Smooth muscle cell (in vitro differentiated cells): Measurements from ENCODE around the gene DNAJA3. TPM values are rescaled to one million over a fixed set of nuclear protein-coding genes. Genes with fewer than 3 reads are reported as not detected.

Experiments
- DNase-seq: peaks from one replicate; lab custom pipeline; 2025; ENCODE audit not compliant: unreplicated experiment; lab: John Stamatoyannopoulos, UW
- H2AFZ ChIP-seq: fragments of 200-600 bp; sonication (generic); 2 replicates; pipeline ENCODE4 v1.6.0; 2016; ENCODE audit warnings: antibody characterized with exemption, low read depth, mild to moderate bottlenecking
- H3F3A ChIP-seq: fragments of 200-600 bp; sonication (generic); 2 replicates; pipeline ENCODE4 v1.6.0; 2017; ENCODE audit warnings: antibody characterized with exemption, low read depth
- H3K27ac ChIP-seq: fragments of 200-600 bp; sonication (generic); 2 replicates; pipeline ENCODE4 v1.5.1; 2016; ENCODE audit warnings: low read depth, mild to moderate bottlenecking
- H3K27me3 ChIP-seq: fragments of 200-600 bp; sonication (generic); 2 replicates; pipeline ENCODE4 v1.6.1; 2016; ENCODE audit warnings: low read depth, mild to moderate bottlenecking
- H3K36me3 ChIP-seq: fragments of 200-600 bp; sonication (generic); 2 replicates; pipeline ENCODE4 v1.5.1; 2016; ENCODE audit warnings: low read depth
- H3K4me1 ChIP-seq: fragments of 200-600 bp; sonication (generic); 2 replicates; pipeline ENCODE4 v1.5.1; 2016; ENCODE audit warnings: low read depth
- H3K4me2 ChIP-seq: fragments of 200-600 bp; sonication (generic); 2 replicates; pipeline ENCODE4 v1.6.0; 2016; ENCODE audit warnings: mild to moderate bottlenecking
- H3K4me3 ChIP-seq: fragments of 200-600 bp; sonication (generic); 2 replicates; pipeline ENCODE4 v1.5.1; 2016; ENCODE audit warnings: mild to moderate bottlenecking
- H3K79me2 ChIP-seq: fragments of 200-600 bp; sonication (generic); 2 replicates; pipeline ENCODE4 v1.6.0; 2016; ENCODE audit warnings: low read depth, mild to moderate bottlenecking
- H3K9ac ChIP-seq: fragments of 200-600 bp; sonication (generic); 2 replicates; pipeline ENCODE4 v1.6.0; 2016; ENCODE audit warnings: low read depth
- H3K9me3 ChIP-seq: fragments of 200-600 bp; sonication (generic); replicated peaks from 2 replicates; pipeline ENCODE4 v1.5.1; 2016; ENCODE audit warnings: low read depth
- H4K20me1 ChIP-seq: fragments of 200-600 bp; sonication (generic); 2 replicates; pipeline ENCODE4 v1.6.0; 2016; ENCODE audit warnings: low read depth
- CTCF ChIP-seq: fragments of 200-600 bp; sonication (generic); IDR thresholded peaks from 2 replicates; pipeline ENCODE4 v1.5.1; 2017; ENCODE audit warnings: borderline replicate concordance, mild to moderate bottlenecking, antibody characterized with exemption; ENCODE audit not compliant: insufficient read depth, poor library complexity, severe bottlenecking
- WGBS: methylation state at CpG from one replicate; pipeline ENCODE4 v1.1.7; 2016; ENCODE audit warnings: low lambda C conversion rate; 5-methylcytosine and 5-hydroxymethylcytosine counted together
- polyA plus RNA-seq: library from polyadenylated mRNA; unstranded; fragments of >200 nt; fragmentation: Nextera tagmentation; extraction: Ambion mirVana; gene quantifications from 2 replicates; pipeline ENCODE4 v1.2.1, GENCODE V29; 2016
- total RNA-seq: library from RNA; depleted of rRNA; stranded (reverse); fragments of >200 nt; gene quantifications from 2 replicates; pipeline ENCODE4 v1.2.3, GENCODE V29; 2014

Gene DNAJA3
- total RNA-seq (40.0 and 42.6 TPM in 2 replicates), polyA plus RNA-seq (42.7 and 46.5 TPM in 2 replicates)

- Histone ChIP-seq H3F3A (no peaks in the 10 kb centered on the region), H3K79me2 (peaks cover 47% of the 10 kb centered on the region), H3K27ac (peak within 1 kb of the TSS; percentile 91), H3K27me3 (no peaks in the 10 kb centered on the region), H3K9me3 (no peaks in the 10 kb centered on the region), H3K4me2 (peak within 1 kb of the TSS; percentile 90), H3K9ac (peak within 1 kb of the TSS; percentile 91), H3K36me3 (no peaks in the 10 kb centered on the region), H3K4me3 (peak within 1 kb of the TSS; percentile 94), H2AFZ (peak within 1 kb of the TSS; percentile 86), H4K20me1 (peaks cover 13% of the 10 kb centered on the region), H3K4me1 (peaks cover 13% of the 10 kb centered on the region)
- DNase-seq, result peak; percentile 99
- under 1% methylated on average over 68 of the region's 68 CpGs for WGBS
- no peak for TF ChIP-seq CTCF
These were observed at the start of gene DNAJA3 for GRCh38 chr16:4425378-4426020. TSS of gene DNAJA3 (plus strand) at chr16:4425868. CDS start at chr16:4425882, 14 bp downstream.

DNA sequence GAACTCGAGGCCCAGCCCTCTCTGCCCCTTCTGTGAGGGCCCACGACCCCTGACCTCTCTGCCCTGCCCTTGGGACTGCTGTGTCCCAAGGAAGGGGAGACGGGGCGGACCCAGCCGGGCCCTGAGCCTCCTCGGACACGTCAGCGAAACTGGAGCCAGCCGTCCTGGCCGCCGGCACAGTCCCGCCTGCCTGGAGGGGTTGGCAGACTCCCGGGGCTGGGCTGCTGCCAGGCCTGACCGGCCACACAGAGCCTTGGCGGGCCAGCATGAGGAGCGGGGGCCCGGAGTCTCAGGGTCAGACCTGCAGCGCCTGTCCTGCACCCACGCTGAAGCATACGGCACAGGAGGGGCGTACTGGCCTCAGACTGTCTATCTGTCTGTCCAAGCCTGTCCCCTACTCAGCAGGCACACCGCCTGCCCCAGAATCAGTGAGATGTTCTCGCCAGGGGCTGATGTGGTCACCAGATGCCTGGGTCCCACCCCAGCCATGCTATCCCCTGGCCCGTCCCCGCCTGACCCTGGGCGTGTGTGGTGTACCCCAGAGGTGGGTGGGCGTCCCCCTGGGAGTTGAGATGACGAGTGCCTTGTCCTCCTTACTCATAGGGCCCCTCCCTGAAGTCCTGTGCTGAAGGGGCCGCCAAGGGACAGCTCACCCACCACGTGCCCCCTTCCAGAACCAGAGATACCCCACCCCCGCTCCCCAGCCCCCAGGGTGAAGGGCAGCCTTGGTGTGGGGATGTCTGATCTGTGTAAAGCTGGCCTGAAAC lies 49.4 kb upstream of the DNAJA3 start:
- no peak for DNase-seq
- Histone ChIP-seq H4K20me1 (peaks cover 94% of the 10 kb centered on the region), H3K36me3 (no peaks in the 10 kb centered on the region), H3K4me1 (peaks cover 27% of the 10 kb centered on the region), H3K27ac (peak overlapping the region; percentile 67), H3K79me2 (peaks cover 73% of the 10 kb centered on the region), H2AFZ (no peak overlapping the region), H3K27me3 (no peaks in the 10 kb centered on the region), H3K9ac (no peak overlapping the region), H3K4me3 (no peak overlapping the region), H3K4me2 (peak overlapping the region; percentile 40), H3K9me3 (no peaks in the 10 kb centered on the region), H3F3A (no peaks in the 10 kb centered on the region)
- 86% methylated on average over 31 of the region's 31 CpGs for WGBS
- no peak for TF ChIP-seq CTCF

- H3K4me2 ChIP-seq, result no peak overlapping the region
- peaks cover 69% of the 10 kb centered on the region for H3K79me2 ChIP-seq
- H2AFZ ChIP-seq, result no peak overlapping the region
- H3K36me3 ChIP-seq, result no peaks in the 10 kb centered on the region
- H3F3A ChIP-seq, result no peaks in the 10 kb centered on the region
- WGBS, result 74% methylated on average over 25 of the region's 27 CpGs
- H4K20me1 ChIP-seq, result peaks cover 100% of the 10 kb centered on the region
- peaks cover 25% of the 10 kb centered on the region for H3K4me1 ChIP-seq
- no peak for TF ChIP-seq CTCF
- H3K27ac ChIP-seq, result peak overlapping the region; percentile 11
- H3K9me3 ChIP-seq, result no peaks in the 10 kb centered on the region
- no peak overlapping the region for H3K4me3 ChIP-seq
- H3K9ac ChIP-seq, result no peak overlapping the region
- no peak for DNase-seq
- no peaks in the 10 kb centered on the region for H3K27me3 ChIP-seq
These were observed 48.6 kb upstream of the DNAJA3 start for GRCh38 chr16:4376893-4377572.
